CD4-positive, alpha-beta T cell treated with Interleukin-12 subunit alpha and Interleukin-12 subunit beta, for 1 hour (primary cell): ENCODE results near the gene PRSS53.
"Not testable (repeated sequence)": the region's sequence is repeated elsewhere in the genome, so short reads cannot be mapped to it uniquely, and the experiment has no call there.

ENCODE experiments used
- DNase-seq: peaks from one replicate; pipeline ENCODE4 v3.0.0-alpha.2; 2020

PRSS53 gene

DNA sequence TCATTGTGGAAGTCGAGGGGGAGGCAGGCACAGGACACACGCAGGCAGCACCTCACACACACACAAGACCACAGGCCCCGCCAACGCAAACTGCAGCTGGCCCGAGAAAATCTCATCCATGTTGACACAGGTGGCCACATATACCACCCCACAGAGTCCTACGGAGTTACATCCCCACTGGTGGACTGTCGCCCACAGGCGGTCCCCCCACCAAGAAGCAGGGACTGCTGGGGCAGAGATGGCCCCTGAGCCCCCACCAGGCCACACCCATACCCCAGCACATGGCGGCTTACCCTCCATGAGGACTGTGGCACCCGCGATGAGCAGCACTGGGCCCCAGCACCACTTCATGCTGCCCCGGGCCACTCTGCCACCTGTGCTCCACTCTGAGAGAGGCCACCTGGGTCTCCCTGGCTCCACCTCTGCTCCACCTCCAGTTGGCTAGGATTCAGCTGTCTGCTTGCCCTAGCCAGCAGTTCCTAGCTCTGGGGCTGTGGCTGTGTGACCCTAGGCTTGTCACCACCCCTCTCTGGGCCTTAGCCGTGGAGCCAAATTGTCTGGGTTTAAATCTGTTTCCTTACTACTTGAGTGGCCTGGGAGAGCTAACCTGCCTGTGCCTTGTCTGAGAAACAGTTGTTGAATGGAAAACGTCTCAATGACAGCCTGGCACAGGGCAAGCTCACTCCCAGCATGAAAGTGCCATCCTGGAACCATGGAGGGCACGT lies at the start of gene PRSS53:
Gene PRSS53, minus strand, starts transcription at position 485 of the 725 bp plus-strand sequence. Its CDS starts 134 bp downstream, at position 351.
- DNase-seq, result no peak

DNA sequence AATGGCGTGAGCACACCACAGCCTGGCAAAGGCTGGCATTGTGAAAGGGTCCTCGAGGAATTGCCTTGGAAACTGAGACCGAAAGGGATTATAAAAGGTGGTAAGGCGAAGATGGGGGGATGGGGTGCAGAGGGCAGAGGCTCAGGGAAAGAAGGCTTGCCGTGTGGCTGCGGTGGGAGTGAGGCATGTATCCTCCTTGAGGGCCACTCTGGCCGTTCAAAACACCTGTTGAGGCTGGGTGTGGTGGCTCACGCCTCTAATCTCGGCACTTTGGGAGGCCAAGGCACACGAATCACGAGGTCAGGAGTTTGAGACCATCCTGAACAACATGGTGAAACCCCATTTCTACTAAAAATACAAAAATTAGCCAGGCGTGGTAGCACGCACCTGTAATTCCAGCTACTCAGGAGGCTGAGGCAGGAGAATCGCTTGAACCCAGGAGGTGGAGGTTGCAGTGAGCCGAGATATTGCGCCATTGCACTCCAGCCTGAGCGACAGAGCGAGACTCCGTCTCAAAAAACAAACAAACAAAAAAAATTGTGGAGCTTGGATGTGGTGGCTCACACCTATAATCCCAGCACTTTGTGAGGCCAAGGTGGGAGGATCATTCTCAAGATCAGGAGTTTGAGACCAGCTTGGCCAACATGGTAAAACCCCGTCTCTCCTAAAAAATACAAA lies 48.2 kb upstream of the PRSS53 start:
- not testable (repeated sequence) for DNase-seq

DNA sequence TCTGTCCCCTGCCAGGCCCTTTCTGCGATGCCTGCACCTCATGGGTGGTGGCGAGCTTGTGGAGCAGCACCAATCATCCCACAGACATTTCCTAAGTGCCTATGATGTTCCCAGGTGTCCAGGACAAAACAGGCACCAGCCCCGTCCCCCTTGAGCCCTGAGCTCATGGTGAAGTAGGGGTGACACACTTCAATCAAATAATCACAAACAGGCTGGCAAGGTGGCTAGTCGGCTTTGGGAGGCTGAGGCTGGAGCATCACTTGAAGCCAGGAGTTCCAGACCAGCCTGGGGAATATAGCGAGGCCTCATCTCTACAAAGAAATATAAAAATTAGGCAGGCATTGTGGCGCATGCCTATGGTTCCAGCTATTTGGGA lies 47.5 kb upstream of the PRSS53 start:
- no peak for DNase-seq

DNA sequence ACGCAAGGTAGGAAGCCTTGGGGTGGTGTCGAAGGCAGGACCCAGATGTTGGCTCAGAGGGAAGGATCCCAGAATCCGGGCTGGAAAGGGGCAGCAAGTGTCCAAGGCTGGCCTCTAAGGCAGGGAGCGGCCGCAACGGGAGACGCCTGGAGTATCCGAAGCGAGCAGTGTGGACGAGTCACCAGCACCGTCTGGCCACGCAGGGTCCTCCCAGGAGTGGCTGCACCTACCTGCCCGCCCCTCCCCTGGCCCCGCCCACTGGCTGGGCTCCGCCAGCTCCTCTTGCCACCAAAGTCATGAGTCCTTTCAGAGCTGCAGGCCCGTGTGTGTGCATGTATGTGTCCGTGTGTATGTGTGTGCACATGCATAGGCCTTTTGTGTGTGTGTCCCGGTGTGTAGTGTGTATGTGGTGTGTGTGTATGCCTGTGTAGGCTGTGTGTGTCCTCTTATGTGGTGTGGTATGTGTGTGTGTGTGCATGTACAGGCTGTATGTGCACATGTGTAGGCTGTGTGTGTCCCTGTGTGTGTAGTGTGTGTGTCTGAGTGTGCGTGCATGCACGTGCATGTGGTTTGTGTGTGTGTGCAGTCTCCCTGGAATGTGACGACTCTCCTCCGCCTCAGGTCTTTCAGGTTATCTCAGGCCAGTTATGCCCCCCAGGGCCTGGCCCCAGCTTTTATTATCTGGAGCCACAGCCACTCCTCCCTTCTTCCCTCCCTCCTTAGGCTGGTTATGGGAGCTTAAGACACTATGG lies 47.0 kb upstream of the PRSS53 start, which contains the start of gene PRSS8:
Gene PRSS8, minus strand, starts transcription at position 193 of the 752 bp plus-strand sequence. CDS start 229 bp downstream, outside the sequence.
- DNase-seq, result no peak

DNA sequence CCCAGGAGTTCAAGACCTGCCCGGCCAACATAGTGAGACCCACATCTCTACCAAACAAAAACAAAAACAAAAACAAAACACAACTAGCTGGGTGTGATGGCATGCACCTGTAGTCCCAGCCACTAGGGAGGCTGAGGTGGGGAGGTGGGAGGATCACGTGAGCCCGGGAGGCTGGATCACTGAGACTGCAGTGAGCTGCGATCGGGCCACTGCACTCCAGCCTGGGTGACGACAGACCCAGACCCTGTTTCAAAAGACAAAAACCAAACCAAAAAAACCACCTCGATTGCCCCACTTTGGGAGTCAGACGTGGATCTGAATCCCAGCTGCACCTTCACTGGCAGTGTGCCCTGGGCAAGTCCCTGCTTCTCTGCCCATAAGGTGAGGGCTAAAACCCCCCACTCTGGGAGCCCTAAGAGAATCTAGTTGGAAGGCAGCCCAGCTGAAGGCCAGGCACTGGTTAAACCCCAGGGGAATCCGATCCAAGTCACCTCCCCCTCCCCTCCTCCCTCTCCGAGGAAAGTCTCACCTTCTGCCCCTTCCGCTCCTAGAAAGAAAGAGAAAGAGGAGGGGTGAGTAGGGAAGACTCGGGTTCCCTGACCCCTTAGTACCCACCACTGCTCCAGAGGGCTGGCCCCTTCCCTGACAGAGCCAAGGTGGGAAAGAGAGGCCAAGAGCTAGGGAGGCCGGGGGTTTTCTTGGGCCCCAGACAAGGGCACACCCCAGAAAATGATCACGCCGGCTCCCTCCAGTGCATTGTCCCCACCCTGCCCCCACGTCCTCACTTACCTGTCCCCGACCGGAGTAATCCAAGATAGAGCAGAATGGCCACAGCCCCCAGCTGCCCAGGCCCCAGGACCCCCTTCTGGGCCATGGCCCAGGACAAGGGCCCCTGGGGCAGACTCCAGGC lies 46.1 kb upstream of the PRSS53 start:
- no peak for DNase-seq

DNA sequence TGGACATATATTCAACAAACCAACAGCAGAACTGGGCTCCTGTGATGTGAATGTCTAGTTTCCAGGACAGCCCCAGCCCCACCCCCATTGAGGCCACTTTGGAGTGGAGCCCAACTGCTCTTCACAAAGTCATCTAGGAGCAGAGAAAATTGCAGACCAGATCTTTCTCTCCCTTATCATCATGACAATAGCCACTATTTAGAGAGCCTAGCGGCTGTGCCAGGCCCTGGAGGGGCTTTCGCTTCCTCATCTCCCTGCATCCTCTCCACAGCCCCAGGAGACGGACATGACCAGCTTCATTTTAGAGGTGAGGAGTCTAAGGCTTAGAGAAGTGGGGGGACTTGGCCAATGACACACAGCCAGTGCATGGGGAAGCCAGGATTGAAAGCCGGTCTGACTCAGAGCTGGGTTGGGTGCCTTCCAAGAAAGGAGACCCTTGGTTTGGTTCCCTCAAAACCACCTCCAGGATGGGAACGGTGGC lies 45.4 kb upstream of the PRSS53 start:
- DNase-seq, result no peak

DNA sequence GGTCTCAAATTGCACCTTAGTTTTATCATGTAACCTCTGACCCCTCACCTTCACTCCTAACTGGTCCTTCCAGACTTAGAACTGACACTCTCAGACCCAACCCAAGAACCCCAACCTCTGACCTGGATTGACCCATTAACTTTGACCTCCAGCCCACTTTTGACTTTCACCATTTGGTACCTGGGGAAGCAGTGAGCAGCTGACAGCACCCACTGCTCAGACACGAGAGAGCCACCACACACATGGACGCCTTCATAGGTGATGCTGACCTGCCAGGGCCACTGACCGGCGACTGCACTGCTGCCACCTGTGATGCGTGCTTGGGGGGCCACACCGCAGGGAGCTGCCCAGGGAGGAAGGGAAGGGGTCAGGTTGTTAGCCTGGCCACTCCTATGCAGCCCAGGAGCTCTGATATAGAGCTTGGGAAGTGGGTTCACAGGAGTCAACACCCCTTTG lies 44.3 kb upstream of the PRSS53 start:
- no peak for DNase-seq

DNA sequence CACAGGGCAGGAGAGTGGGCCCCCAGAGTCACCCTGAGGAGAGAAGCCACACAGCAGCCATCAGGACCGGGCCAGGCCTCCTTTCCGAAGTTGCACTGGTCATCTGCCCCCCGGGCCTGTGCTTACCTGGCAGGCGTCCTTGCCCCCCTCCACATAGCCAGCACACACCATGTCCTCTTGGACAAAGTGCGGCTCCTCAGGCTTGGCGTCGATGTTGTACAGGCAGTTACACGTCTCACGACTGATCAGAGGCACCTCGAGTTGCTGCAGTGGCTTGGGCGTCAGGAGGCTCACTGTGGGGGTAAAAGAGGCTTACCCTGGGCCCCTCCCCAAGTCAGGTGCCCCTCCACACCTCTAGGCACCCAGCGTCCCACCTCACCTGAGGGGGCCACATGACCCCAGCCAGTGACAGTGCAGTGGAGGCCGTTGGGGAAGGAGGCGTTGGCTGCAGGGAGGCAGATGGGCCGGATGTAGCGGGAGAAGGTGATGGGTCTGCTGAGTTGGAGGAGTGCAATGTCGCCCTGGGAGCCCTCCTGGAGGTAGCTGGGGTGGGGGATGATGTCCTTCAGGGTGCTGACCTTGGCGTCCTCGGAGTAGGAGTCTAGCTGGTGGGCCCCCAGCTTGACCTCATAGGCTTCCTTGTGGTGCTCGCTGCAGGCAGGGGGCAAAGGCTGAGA lies 43.7 kb upstream of the PRSS53 start:
- DNase-seq, result no peak

DNA sequence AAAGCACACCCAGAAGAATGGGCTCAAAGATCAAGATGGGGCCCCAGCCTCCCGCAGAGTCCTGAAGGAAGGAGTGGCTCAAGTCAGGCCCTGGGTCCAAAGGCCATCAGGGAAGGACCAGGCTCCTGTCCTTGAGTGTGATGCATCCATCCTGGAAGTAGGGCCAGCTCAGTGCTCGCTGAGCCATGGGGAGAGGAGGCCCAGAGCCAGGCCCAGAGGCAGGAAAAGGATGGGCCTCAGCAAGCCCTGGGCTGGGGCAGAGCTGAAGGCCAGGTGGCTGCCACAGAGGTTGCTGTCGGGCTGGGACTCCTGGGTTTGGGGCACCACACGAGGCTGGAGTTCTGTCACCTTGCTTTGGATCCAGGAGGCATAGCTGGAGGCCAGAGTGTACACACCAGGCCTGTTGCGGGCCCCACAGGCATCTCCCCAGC lies 43.1 kb upstream of the PRSS53 start:
- no peak for DNase-seq

DNA sequence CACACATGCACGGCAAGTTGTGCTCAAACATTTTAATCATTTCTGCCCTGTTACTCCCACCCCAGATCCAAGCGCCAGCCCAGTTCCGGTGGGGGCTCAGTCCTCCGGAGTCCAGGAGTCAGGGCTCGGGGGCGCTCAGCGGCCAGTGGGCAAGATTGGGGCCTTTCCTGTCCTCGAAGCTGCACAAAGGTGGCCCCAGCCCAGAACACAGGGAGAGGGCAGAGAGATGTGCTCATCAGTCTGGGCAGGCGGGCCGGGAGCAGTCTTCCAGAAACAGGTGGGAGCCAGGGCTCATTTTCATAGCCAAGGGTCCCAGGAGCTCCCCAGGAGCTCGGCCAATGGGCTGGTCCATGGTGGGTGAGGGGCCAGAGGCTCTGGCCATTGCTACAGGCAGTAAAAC lies 42.7 kb upstream of the PRSS53 start:
- no peak for DNase-seq

DNA sequence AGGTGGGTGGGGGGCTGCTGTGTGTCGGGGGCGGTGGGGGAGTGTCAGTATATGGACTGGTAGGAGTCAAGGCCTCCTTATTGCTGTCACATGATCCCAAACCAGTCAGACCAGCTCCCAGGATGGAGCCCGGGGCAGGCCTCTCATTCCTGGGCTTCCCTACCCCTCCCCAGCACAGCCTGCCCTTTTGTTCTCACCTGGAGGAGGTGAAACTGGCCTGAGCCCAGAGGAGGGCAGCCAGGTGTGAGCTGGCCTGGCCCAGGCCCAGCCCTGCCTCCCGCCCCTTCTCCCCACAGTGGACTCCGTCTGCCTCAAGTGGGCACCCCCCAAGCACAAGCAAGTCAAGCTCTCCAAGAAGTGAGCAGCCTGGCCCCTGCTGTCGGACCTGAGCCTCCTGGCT lies 42.2 kb upstream of the PRSS53 start:
- no peak for DNase-seq

DNA sequence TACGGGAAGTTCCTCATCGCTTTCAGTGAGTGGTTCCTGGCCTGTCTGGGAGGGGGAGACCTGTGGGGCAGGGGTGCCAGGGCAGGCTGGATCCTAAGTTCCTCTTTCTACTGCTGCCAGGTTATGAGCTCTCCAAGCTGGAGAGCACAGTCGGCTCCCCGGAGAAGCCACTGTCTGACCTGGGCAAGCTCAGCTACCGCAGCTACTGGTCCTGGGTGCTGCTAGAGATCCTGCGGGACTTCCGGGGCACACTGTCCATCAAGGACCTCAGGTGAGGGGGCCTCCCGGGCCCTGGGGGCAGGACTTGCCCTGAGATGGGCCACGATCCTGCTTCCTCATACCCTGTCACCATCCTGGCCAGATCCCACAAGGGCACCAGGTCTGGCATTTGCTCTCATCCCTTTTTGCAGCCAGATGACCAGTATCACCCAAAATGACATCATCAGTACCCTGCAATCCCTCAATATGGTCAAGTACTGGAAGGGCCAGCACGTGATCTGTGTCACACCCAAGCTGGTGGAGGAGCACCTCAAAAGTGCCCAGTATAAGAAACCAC lies 41.7 kb upstream of the PRSS53 start:
- DNase-seq, result no peak

DNA sequence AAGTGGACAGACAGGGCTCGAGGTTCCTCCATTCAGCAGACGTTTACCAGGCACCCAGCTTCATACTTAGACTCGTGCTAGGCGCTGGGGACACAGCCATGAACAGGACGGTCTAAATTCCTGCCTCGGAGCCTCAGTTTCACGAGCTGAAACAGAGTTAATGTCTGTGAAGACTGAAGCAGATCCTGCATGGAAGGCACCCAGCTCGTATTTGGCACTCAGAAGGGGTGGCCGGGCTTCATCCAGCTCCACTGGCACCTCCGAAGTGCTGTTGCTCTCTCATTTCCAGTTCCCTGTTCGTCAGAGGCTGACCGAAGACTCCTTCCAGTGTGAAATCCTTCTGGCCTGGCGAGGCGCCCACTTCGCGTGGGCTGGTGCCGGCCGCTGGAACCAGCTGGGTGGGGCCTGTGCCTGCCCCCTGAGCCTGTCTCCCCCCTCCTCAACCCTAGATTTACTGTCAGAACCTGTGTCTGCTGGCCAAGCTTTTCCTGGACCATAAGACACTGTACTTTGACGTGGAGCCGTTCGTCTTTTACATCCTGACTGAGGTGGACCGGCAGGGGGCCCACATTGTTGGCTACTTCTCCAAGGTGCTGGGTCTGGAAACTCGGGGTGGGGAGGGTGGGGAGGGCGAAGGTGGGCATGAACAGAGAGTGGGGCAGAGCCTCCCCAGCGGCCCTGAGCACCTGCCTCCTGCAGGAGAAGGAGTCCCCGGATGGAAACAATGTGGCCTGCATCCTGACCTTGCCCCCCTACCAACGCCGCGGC lies 41.0 kb upstream of the PRSS53 start:
- no peak for DNase-seq

DNA sequence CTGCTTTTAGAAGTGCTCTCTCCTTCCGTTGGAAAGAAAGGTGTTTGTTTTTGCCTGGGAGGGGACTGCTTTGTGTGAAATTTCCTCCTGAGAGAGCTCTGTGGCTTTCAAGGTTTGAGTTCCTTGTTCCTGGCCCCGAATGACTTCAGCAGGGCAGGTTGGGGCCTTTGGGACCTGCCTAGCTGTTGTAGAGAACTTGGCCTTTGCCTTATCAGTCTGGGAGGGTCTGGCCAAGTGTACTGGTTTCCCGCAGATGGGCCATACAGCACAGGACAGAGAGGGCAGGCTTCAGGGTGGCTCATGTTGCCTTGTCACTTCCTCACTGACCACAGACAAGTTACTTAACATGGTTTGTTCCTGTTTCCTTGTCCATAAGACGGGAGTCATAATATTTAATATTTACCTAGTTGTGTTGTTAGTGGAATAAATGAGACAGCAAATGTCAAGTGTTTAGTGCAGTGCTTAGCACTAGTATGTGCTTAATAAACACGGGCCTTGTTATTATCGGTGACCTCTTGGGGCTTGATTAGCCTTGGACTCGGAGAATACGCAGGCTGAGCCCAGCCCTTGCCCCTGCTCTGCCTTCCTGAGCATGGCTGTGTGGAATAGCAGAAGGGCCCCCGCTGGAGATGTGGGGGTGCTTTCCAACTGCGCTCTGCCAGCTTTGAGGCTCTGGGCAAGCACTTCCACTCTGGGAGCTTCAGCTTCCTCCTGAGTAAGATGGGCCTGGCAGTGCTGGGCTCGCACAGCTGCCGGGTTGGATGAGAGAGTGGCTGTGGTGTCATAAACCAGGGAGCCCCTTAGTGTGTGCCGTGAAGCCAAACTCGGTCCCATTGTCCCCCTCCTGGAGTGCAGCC lies 40.2 kb upstream of the PRSS53 start:
- DNase-seq, result peak; percentile 24

DNA sequence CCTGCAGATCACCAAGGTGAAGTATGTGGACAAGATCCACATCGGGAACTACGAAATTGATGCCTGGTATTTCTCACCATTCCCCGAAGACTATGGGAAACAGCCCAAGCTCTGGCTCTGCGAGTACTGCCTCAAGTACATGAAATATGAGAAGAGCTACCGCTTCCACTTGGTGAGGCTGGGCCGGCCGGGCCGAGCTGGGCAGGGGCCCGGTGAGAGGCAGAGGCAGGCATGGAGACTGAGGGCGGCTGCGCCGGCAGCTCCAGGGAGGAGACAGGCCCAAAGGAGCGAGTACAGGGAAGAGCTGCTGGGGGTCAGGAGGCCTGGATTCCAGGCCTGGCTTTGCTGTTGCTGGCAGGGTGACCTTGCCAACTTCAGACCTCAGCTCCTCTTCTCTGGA lies 38.4 kb upstream of the PRSS53 start:
- no peak for DNase-seq

DNA sequence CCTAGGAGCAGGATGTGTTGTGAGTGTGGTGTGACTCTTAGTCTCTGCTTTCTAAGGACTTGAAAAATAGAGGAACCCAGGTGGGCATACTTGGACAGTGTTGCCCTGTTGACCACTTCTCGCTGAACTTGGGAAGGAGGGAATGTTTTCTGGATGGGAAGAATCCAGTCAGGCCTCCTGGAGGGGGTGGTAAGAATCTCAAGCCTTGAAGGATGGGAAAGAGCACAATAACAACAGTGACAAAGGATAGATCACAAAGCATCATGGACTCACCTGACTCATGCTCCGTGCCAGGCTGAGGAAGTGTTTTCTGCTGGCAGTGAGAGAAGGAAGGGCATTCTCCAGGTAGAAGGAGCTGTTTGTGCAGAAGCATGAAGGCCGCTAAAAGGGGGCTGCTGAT lies 37.1 kb upstream of the PRSS53 start:
- no peak for DNase-seq

DNA sequence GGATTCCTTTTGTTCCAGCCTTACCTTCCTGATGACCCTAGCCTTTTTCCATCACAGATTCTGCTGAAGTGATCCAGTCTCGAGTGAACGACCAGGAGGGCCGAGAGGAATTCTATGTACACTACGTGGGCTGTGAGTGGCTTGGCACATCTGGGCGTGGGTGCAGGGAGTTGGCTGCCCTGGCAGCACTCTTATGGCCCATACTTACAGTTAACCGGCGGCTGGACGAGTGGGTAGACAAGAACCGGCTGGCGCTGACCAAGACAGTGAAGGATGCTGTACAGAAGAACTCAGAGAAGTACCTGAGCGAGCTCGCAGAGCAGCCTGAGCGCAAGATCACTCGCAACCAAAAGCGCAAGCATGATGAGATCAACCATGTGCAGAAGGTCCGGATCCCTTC lies 31.4 kb upstream of the PRSS53 start:
- DNase-seq, result no peak

DNA sequence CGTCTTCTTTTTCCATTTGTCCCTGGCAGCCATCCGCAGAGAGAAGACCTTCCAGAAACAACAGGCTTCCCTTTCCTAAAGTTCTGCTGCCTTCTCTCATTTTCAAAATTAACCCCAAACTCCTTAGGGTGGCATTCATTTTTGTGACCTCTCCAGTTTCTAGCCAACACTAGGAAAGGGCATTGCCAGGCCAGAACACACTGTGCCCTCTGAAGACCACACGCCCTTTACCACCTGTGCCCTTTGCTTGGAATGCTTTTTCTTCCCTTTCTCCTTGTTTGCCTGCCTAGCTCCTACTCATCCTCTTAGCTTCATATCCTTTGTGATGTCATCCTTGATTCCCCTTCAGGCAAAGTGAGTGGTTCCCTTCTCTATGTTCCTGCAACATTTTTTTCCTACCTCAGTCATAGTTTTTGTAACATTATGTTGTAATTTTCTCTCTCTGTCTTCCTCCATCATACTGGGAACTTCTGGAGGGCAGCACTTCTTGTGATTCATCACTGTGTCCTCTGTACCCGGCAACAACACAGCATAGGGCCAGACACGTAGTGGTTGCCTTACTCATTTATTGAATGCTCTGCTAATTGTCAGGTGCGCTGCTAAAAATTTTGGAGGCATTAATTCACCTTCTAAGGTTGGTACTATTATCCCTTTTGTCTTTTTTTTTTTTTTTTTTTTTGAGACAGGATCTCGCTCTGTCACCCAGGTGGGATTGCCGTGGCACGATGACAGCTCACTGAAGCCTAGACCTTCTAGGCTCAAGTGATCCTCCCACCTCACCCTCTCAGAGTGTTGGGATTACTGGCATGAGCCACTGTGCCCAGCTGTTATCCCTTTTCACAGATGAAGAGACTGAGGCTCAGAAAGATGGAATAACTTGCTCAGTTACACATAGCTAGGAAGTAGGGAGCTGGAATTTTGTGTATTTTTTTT lies 29.7 kb upstream of the PRSS53 start:
- DNase-seq, result no peak
